Stimulated activated CD8-positive, alpha-beta memory T cell treated with anti-CD3 and anti-CD28 coated beads, Interleukin-4, amount 100 ng/mL, for 4 hours (primary cell): ENCODE measurements around the gene CELA2B.

Experiments used
- DNase-seq, 2 donors: peaks; one replicate each; pipeline ENCODE4 v3.0.0-alpha.2; 2020; ENCODE audit warnings: low read depth in 2 of 2, low spot score in 1 of 2

Gene CELA2B

DNA sequence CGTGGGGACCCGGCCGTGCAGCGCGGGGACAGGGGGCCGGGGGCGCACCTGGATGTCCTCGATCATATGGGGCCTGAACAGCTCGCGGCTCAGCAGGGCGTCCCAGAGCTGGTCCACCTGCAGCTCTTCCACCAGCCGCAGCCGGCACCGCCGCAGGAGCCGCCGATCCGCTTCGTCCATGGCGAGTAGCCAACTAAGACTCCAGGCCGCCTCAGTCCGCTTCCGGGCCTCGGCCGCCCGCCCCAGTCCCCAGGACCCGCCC is 48.0 kb downstream of the CELA2B start, which contains the start of gene CASP9:
Gene CASP9 (minus strand): TSS at position 195 of the 262 bp plus-strand sequence. CDS start 15 bp downstream, at position 180.
- DNase-seq: no peak

DNA sequence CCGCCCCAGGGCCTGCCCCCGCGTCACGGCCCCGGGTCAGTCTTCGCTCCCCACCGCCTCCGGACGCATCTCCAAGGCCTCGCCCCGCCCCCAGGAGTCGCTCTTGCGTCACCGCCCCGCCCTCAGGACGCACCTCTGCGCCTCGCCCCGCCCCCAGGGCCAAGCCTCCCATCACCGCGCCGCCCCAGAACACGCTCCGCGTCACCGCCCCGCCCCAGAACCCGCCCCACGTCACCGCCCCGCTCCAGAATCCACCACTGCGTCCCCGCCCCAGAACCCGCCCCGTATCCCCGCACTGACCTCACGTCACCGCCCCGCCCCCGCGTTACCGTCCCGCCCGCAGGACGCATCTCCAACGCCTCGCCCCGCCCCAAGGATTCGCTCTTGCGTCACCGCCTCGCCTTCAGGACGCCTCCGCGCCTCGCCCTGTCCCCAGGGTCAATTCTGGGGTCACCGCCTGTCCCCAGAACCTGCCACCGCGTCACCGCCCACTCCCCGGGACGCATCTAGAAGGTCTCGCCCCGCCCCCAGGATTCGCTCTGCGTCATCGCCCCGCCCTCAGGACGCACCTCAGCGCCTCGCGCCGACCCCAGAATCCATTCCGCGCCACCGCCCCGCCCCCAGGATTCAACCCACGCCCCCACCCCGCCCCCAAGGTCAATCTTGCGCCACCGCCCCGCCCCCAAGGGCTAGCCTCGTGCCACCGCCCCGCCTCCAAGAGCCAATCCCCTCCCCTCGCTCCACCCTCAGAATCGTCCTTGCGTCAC is 48.6 kb downstream of the CELA2B start:
- DNase-seq: peak; percentile 99

DNA sequence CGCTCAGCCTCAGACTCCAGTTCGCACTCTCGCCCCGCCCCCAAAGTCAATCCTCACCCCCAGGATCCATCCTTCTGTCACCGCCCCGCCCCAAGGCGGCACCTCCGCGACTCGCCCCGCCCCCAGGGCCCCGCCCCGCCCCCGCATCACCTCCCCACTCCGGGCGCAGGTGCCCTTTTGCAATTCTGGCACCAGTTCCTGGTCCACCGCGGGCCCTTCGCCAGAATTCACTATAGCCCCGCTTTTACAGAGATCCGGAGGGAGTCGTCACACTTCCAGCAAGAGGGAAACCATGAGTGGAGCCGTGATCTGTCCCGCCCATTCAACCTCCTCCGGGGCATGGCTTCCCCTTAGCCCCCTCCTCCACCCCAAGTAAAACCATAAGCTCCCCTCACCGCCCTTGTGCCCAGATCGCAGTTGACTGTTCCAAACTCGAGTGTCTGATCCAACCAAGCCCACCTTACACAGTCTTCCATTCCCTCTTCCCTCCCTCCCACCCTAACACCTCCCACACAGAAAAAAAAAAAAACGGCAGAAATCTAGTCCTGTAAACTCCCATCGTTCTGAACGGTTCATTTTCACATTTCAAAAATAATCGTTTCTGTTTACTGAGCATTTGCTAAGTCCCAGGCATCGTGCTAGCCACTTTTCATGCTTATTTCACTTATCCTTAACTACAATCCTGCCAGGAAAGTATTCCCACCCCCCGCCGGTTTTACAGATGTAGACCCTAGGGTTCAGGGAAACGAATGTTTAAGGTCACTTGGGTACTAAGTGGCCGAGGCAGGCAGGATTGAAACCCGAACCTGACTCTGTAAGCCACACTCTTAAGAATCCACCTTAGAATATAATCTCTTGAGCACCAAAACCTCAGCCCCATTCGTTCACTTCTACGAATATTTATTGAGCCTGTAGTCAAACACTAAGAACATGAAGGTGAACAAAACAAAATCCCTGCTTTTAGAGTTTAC is 49.4 kb downstream of the CELA2B start:
- peak in 1 of 2 donors; percentile 99 for DNase-seq

DNA sequence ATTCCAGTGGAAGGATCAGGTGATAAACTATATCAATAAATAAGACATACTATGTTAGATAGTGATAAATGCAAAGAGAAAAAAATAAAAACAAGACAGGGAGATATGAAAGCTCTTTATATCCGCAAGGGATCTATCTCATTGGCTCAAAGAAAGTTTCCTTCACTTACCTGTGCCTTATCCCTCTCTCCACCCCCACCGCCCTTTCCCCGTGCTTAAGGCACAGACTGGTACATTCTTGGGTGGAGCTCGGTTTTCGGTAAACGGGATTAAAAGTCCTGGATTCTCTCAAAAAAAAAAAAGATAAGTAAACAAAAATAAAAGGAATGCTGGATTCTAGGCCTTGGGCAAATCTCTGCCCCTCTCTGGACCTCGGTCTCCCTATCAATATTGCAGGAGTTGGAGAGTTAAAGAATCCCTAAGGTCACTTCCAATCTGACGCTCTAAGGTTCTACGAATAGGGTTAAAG is 50.2 kb downstream of the CELA2B start:
- DNase-seq: no peak

DNA sequence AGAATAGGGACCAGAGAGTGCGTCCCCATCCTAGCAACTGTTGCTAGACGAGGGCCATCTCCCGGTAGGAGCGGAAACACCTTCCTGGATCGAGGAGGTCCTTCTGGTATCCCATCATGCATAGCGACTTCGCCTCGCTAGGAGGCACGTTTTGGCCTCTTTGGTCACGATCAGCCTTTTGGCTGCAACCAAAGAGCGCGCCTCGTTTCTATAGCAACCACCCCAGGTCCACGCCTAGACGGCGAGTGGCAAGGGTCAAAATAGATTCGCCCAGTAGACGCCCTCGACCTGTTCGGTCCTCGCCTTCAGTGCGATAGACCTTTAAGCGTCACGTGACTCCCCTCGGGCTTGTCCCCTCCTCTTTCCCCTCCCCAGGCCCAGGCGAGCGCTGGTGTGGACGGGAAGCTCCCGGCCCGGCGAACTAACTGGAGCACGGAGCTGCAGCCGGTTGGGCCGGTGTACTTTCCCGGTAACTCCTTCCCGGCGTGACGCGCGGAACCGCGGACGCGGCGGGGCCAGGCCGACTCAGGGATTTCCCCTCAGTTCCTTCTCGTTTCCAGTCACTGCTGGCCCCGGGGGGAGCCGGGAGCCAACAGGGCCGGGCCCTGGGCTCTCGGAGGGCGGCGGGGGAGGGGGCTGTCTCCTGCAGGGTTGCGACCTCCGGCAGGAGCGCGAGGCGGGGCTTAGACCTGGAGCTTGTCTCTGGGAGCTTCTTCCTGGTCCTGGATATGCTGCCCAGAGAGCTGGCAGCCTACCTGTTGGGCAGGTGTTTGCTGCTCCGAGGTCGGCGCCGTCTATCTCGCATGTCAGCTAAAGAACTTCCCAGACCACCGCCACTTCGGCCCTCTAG is 50.8 kb downstream of the CELA2B start, which contains the start of gene DNAJC16:
Gene DNAJC16 (plus strand): TSS at position 359 of the 850 bp plus-strand sequence. CDS start 2,258 bp downstream, outside the sequence.
- DNase-seq: peak; percentile 90 to 97

DNA sequence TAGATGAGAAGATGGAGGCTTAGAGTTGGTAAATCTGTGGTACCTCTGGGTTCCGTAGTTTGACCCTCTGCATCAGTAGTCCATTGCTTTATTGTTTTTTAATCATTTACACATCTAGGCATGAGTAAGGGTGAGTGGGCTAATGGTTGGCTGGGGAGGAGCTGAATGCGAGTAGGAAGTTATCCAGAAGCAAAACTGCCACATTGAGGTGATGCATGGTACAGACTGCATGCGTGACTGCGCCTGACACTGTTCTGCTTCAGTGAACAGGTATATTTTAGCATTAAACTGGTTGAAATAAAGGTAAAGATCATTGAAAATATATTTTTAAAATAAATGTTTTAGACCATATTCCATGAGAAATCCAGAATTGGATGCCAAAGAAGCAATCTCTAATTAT is 55.1 kb downstream of the CELA2B start:
- no peak for DNase-seq

DNA sequence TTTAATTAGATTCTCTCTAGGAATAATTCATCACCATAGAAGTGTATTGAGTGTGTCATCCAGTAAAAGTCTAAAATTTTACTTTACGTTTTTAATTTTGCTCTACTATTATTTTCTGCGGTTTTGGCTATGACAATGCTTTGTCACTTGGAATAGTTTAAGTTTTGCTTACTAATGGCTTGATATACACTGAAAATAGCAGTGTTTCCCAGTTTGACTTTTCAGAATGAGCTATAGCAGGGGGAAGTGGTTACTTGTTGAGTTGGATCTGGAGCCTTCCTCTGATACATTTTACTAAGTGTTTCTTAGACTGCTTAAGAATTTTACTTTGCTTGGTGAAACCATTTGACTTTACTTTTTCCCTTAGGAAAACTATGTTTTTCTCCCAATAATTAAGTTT is 55.8 kb downstream of the CELA2B start:
- no peak for DNase-seq

DNA sequence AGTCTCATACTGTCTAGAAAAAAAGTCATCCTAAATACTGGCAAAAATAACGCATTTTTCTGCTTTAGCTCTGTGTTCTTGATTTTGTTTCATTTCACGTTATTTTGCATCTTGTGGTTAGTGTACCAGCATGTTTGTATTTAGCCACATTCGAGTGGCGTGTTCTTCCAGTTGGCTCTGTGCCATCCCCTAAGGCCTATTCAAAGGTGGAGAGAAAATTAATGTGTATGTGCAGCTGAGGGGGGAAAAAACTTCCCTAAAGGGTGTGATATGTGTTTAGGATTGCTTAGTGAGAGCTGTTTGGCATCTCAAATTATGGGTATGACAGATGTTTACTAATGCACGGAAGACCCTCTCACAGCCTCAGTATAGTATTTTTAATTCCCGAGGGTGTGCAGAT is 62.9 kb downstream of the CELA2B start:
- DNase-seq: no peak

DNA sequence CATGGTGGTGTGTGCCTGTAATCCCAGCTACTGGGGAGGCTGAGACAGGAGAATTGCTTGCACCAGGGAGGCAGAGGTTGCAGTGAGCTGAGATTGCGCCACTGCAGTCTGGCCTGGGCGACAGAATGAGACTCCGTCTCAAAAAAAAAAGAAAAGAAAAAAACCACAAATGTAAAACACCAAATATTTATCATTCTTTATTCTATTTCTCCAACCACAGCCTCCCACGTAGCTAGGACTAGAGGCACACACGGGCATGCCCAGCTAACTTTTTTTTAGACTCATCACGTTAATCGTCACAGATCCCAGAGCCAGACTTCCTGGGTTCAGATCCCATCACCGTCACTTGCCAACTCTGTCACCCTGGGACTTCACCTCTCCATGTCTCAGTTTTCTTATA is 64.3 kb downstream of the CELA2B start:
- DNase-seq: no peak
